ENCODE data around the gene PRAMEF13.
"Not testable (repeated sequence)": the region's sequence is repeated elsewhere in the genome, so short reads cannot be mapped to it uniquely, and the experiment has no call there.

Gene PRAMEF13

GRCh38 chr1:13171548-13171947, 29.7 kb downstream of the PRAMEF13 start, which contains the start of gene PRAMEF9:
PRAMEF9 (plus strand) TSS chr1:13171848; CDS start chr1:13175281, 3,433 bp downstream.
- not testable (repeated sequence) for DNase-seq

- not testable (repeated sequence) for DNase-seq
Measured at GRCh38 chr1:13165531-13165930, 35.7 kb downstream of the PRAMEF13 start, which contains the start of gene HNRNPCL4. HNRNPCL4 (minus strand) TSS chr1:13165631; CDS start chr1:13165467, 164 bp downstream.

GRCh38 chr1:13155909-13156308, 45.3 kb downstream of the PRAMEF13 start, which contains the start of gene PRAMEF26:
PRAMEF26 (minus strand) TSS chr1:13156009; CDS start chr1:13153095, 2,914 bp downstream.
- not testable (repeated sequence) for DNase-seq

Measured in right kidney (tissue), 1 donor.